ENCODE measurements around the gene FIBCD1.

DNA sequence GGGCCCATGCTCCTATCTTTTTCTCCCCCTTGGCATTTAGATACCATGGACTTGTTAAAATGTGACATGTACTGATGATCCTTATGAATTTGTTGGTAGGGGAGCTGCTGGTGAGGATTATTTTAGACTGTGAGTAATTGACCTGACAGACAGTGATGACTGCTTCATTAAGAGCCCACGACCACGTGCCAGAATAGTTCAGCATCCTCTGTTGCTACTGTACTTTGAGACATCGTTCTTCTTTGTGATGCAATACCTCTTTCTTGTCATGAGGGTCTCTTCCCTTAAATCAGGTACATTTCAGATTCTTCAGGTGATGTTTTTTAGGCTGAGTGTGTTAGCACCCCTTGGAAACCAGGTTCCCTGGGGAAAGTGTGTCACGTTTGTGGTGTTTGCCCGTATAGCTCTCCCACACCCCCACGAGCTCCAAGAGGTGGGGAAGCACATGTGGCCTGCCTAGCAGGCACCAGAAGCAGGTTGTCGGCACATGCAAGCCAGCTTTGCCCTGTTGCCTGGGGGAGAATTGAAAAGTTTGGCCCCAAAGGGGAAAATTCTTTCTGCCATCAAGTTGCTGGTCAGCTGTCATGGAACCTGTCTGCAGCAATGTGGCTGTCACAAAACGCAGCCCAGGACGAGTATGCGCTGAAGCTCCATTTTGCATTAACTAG lies 67.5 kb downstream of the FIBCD1 start:
- TF ChIP-seq, protein P1, sequence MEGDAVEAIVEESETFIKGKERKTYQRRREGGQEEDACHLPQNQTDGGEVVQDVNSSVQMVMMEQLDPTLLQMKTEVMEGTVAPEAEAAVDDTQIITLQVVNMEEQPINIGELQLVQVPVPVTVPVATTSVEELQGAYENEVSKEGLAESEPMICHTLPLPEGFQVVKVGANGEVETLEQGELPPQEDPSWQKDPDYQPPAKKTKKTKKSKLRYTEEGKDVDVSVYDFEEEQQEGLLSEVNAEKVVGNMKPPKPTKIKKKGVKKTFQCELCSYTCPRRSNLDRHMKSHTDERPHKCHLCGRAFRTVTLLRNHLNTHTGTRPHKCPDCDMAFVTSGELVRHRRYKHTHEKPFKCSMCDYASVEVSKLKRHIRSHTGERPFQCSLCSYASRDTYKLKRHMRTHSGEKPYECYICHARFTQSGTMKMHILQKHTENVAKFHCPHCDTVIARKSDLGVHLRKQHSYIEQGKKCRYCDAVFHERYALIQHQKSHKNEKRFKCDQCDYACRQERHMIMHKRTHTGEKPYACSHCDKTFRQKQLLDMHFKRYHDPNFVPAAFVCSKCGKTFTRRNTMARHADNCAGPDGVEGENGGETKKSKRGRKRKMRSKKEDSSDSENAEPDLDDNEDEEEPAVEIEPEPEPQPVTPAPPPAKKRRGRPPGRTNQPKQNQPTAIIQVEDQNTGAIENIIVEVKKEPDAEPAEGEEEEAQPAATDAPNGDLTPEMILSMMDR (conservative IDR thresholded peaks at IDR 0.05), result no peak
- no peak for TF ChIP-seq ZFX (IDR thresholded peaks at IDR 0.05)

Measured in C4-2B (cell line).